Gastrocnemius medialis (tissue), 4 donors: Measurements from ENCODE around the gene C8B.

ENCODE experiments used
- CTCF ChIP-seq, 5 experiments: fragments of 450-650 bp in 3 of 5; fragments of 200-600 bp in 2 of 5; sonication (generic) in 2 of 5; IDR thresholded peaks in 4 of 5; conservative IDR thresholded peaks in 1 of 5; 1 replicate in 4 of 5; 2 replicates in 1 of 5; pipeline ENCODE4 v1.5.1; 2016 to 2019; ENCODE audit warnings: antibody characterized with exemption in 5 of 5, mild to moderate bottlenecking in 3 of 5, moderate library complexity in 3 of 5
- POLR2A ChIP-seq, 2 donors: fragments of 450-650 bp; IDR thresholded peaks; one replicate each; pipeline ENCODE4 v1.6.1; 2017; ENCODE audit warnings: antibody characterized with exemption in 2 of 2, mild to moderate bottlenecking in 2 of 2, moderate library complexity in 2 of 2

DNA sequence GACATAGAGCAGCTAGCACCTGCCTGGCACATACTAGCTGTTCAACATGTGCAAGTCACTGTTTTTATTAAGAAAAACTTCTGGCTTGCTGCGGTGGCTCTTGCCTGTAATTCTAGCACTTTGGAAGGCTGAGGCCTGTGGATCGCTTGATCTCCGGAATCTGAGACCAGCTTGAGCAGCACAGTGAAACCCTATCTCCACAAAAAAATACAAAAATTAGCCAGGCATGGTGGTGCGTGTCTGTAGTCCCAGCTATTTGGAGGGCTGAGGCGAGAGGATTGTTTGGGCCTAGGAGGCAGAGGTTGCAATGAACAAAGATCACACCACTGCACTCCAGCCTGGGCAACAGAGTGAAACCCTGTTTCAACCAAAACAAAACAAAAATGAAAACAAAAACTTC lies 27.7 kb upstream of the C8B start:
- TF ChIP-seq CTCF (IDR thresholded peaks at IDR 0.05 in 4 of 5, conservative IDR thresholded peaks at IDR 0.05 in 1 of 5) (no peak), POLR2A (IDR thresholded peaks at IDR 0.05) (no peak)
